A549 (cell line): Measurements from ENCODE around the gene UQCRH.
"Not testable (repeated sequence)": the region's sequence is repeated elsewhere in the genome, so short reads cannot be mapped to it uniquely, and the experiment has no call there.

Experiments used
- BHLHE40 ChIP-seq: IDR thresholded peaks from 2 replicates; pipeline ENCODE4 v1.6.1; 2012; ENCODE audit warnings: low read depth, low read length, inconsistent platforms
- NFE2L2 ChIP-seq: fragments of 150-350 bp; conservative IDR thresholded peaks from 2 replicates; pipeline ENCODE4 v1.6.1; 2014; ENCODE audit warnings: low read length
- RAD21 ChIP-seq, 2 experiments: fragments of >200 bp in 1 of 2; sonication (Bioruptor Twin) in 1 of 2; formaldehyde crosslinking in 1 of 2; IDR thresholded peaks in 1 of 2; conservative IDR thresholded peaks in 1 of 2; 2 replicates in 1 of 2; 3 replicates in 1 of 2; pipeline ENCODE4 v1.6.1; 2012 to 2018; ENCODE audit warnings: inconsistent platforms in 1 of 2
- TF ChIP-seq, protein P1 (sequence below): fragments of >200 bp; sonication (Bioruptor Twin); formaldehyde crosslinking; IDR thresholded peaks from 3 replicates; pipeline ENCODE4 v1.5.1; 2016
- TF ChIP-seq, protein P2 (sequence below): fragments of 450-650 bp; IDR thresholded peaks from 2 replicates; pipeline ENCODE4 v1.6.1; 2014; ENCODE audit warnings: antibody characterized with exemption
- TF ChIP-seq, protein P3 (sequence below): fragments of 200-600 bp; sonication (generic); IDR thresholded peaks from 2 replicates; pipeline ENCODE4 v1.6.1; 2016; ENCODE audit warnings: antibody characterized with exemption, mild to moderate bottlenecking, moderate library complexity

DNA sequence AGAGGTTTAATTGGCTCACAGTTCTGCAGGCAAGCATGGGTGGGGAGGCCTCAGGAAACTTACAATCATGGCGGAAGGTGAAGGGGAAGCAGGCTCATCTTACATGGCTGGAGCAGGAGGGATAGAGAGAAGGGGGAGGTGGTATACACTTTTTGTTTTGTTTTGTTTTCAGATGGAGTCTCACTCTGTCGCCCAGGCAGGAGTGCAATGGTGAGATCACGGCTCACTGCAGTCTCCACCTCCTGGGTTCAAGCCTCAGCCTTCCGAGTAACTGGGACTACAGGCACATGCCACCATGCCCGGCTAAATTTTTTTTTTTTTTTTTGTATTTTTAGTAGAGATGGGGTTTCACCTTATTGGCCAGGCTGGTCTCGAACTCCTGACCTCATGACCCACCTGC is 18.7 kb downstream of the UQCRH start:
- TF ChIP-seq BHLHE40; NFE2L2; RAD21 (conservative IDR thresholded peaks at IDR 0.05 in 1 of 2, IDR thresholded peaks at IDR 0.05 in 1 of 2): not testable (repeated sequence)
- TF ChIP-seq, protein P1, sequence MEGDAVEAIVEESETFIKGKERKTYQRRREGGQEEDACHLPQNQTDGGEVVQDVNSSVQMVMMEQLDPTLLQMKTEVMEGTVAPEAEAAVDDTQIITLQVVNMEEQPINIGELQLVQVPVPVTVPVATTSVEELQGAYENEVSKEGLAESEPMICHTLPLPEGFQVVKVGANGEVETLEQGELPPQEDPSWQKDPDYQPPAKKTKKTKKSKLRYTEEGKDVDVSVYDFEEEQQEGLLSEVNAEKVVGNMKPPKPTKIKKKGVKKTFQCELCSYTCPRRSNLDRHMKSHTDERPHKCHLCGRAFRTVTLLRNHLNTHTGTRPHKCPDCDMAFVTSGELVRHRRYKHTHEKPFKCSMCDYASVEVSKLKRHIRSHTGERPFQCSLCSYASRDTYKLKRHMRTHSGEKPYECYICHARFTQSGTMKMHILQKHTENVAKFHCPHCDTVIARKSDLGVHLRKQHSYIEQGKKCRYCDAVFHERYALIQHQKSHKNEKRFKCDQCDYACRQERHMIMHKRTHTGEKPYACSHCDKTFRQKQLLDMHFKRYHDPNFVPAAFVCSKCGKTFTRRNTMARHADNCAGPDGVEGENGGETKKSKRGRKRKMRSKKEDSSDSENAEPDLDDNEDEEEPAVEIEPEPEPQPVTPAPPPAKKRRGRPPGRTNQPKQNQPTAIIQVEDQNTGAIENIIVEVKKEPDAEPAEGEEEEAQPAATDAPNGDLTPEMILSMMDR, result not testable (repeated sequence)
- TF ChIP-seq, protein P2, sequence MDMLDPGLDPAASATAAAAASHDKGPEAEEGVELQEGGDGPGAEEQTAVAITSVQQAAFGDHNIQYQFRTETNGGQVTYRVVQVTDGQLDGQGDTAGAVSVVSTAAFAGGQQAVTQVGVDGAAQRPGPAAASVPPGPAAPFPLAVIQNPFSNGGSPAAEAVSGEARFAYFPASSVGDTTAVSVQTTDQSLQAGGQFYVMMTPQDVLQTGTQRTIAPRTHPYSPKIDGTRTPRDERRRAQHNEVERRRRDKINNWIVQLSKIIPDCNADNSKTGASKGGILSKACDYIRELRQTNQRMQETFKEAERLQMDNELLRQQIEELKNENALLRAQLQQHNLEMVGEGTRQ, result not testable (repeated sequence)
- TF ChIP-seq, protein P3, sequence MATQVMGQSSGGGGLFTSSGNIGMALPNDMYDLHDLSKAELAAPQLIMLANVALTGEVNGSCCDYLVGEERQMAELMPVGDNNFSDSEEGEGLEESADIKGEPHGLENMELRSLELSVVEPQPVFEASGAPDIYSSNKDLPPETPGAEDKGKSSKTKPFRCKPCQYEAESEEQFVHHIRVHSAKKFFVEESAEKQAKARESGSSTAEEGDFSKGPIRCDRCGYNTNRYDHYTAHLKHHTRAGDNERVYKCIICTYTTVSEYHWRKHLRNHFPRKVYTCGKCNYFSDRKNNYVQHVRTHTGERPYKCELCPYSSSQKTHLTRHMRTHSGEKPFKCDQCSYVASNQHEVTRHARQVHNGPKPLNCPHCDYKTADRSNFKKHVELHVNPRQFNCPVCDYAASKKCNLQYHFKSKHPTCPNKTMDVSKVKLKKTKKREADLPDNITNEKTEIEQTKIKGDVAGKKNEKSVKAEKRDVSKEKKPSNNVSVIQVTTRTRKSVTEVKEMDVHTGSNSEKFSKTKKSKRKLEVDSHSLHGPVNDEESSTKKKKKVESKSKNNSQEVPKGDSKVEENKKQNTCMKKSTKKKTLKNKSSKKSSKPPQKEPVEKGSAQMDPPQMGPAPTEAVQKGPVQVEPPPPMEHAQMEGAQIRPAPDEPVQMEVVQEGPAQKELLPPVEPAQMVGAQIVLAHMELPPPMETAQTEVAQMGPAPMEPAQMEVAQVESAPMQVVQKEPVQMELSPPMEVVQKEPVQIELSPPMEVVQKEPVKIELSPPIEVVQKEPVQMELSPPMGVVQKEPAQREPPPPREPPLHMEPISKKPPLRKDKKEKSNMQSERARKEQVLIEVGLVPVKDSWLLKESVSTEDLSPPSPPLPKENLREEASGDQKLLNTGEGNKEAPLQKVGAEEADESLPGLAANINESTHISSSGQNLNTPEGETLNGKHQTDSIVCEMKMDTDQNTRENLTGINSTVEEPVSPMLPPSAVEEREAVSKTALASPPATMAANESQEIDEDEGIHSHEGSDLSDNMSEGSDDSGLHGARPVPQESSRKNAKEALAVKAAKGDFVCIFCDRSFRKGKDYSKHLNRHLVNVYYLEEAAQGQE, result not testable (repeated sequence)
